CD4-positive, CD25-positive, alpha-beta regulatory T cell (primary cell): Measurements from ENCODE around the gene TSPAN4. TPM values are rescaled to one million over a fixed set of nuclear protein-coding genes. Genes with fewer than 3 reads are reported as not detected.
A peak's percentile ranks its signal among the peaks of the same experiment; 100 is the strongest.

Source experiments
- ATAC-seq, 2 donors: fragments of 150-1000 bp; cut with Tn5 transposase; one replicate each; pipeline ENCODE4 v1.10.0; 2021; ENCODE audit warnings: low read depth in 2 of 2, moderate number of reproducible peaks in 2 of 2, moderate library complexity in 1 of 2
- DNase-seq, 3 donors: peaks; one replicate each; pipeline versions ENCODE4 v3.0.0 to v3.0.0-alpha.2; 2012 to 2022; ENCODE audit warnings: mixed read lengths in 1 of 3
- H3K27ac ChIP-seq: one replicate; pipeline ENCODE4 v1.7.0; 2013; ENCODE audit warnings: mild to moderate bottlenecking, low read length; ENCODE audit not compliant: insufficient read depth, poor library complexity, severe bottlenecking
- H3K27me3 ChIP-seq: one replicate; pipeline ENCODE4 v1.7.0; 2013; ENCODE audit warnings: low read length; ENCODE audit not compliant: control insufficient read depth, insufficient read depth
- H3K36me3 ChIP-seq: one replicate; pipeline ENCODE4 v1.7.0; 2013; ENCODE audit warnings: mild to moderate bottlenecking, low read length, moderate library complexity; ENCODE audit not compliant: control insufficient read depth, insufficient read depth
- H3K4me1 ChIP-seq: 2 replicates; pipeline ENCODE4 v1.7.0; 2013; ENCODE audit warnings: mild to moderate bottlenecking, low read length; ENCODE audit not compliant: insufficient read depth, control insufficient read depth, poor library complexity, severe bottlenecking
- H3K4me3 ChIP-seq: one replicate; pipeline ENCODE4 v1.7.0; 2013; ENCODE audit warnings: low read depth, mild to moderate bottlenecking, low read length, moderate library complexity
- H3K9me3 ChIP-seq, 2 experiments: 1 replicate in 1 of 2; 2 replicates in 1 of 2; pipeline ENCODE4 v1.7.0; 2013; ENCODE audit warnings: low read length in 2 of 2, mild to moderate bottlenecking in 1 of 2, moderate library complexity in 1 of 2; ENCODE audit not compliant: control insufficient read depth in 2 of 2
- H3K27ac Mint-ChIP-seq, 3 donors: one replicate each; pipeline ENCODE4 v1.8.0; 2020 to 2022; ENCODE audit warnings: mild to moderate bottlenecking in 3 of 3, mixed read lengths in 3 of 3, moderate library complexity in 2 of 3
- H3K27me3 Mint-ChIP-seq: one replicate; pipeline ENCODE4 v1.8.0; 2022; ENCODE audit warnings: mild to moderate bottlenecking, mixed read lengths
- H3K36me3 Mint-ChIP-seq: one replicate; pipeline ENCODE4 v1.8.0; 2020; ENCODE audit warnings: mixed read lengths
- H3K4me1 Mint-ChIP-seq, 4 donors: one replicate each; pipeline ENCODE4 v1.8.0; 2020 to 2022; ENCODE audit warnings: mixed read lengths in 4 of 4, mild to moderate bottlenecking in 1 of 4
- H3K4me3 Mint-ChIP-seq, 4 donors: one replicate each; pipeline ENCODE4 v1.8.0; 2020 to 2022; ENCODE audit warnings: mild to moderate bottlenecking in 4 of 4, mixed read lengths in 4 of 4, moderate library complexity in 3 of 4
- H3K9me3 Mint-ChIP-seq, 7 donors: one replicate each; pipeline ENCODE4 v1.8.0; 2020 to 2022; ENCODE audit warnings: mixed read lengths in 7 of 7, mild to moderate bottlenecking in 3 of 7, moderate library complexity in 2 of 7
- polyA plus RNA-seq, 4 donors: library from polyadenylated mRNA; unstranded; fragments of 300-500 nt; fragmentation: Illumina TruSeq; gene quantifications; one replicate each; pipeline ENCODE4 v1.2.3, GENCODE V29; 2021
- total RNA-seq: library from RNA; stranded (reverse); gene quantifications from one replicate; pipeline ENCODE4 v1.2.3, GENCODE V29; 2022

The TSPAN4 gene
- total and polyA plus RNA-seq, 5 donors from 2014 or later, result 1.2 to 2.2 (median 1.6) TPM

GRCh38 chr11:877565-877964, 34.9 kb downstream of the TSPAN4 start:
- ATAC-seq (no peak), DNase-seq (peak in 1 of 3 donors; percentile 20)
- Histone ChIP-seq H3K4me1 (no peaks in the 10 kb centered on the region), H3K4me3 (no peak overlapping the region), H3K36me3 (peaks cover 5% of the 10 kb centered on the region), H3K27ac (no peak overlapping the region), H3K27me3 (no peaks in the 10 kb centered on the region), H3K9me3 (no peaks in the 10 kb centered on the region)
- no peak overlapping the region for H3K4me3 Mint-ChIP-seq
- peaks cover 24% of the 10 kb centered on the region for H3K36me3 Mint-ChIP-seq
- H3K27me3 Mint-ChIP-seq, result no peaks in the 10 kb centered on the region
- H3K4me1 Mint-ChIP-seq, result peaks cover 0 to 2% (median under 1%) of the 10 kb centered on the region in 4 donors
- no peak overlapping the region for H3K27ac Mint-ChIP-seq
- no peaks in the 10 kb centered on the region for H3K9me3 Mint-ChIP-seq

DNA sequence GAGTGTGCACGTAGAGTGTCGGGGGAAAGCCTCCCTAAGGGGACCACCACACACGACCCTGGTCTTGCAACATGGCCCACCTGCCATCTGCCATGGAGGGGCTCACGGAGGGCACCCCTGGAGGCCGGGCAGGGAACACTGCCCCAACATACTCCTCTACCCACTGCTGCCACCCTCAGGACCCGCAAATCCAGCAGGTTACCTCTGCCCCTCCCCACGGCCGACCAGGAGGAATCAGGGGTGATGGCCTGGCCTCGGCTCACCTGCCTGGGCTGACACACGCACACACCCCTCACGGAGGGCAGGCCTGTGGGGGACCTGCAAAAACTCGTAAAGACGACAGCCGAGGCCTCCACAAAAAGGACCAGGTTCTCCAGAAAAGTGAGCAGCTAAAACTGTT, 37.8 kb downstream of the TSPAN4 start:
- no peak overlapping the region for H3K27ac ChIP-seq
- H3K27me3 Mint-ChIP-seq, result no peaks in the 10 kb centered on the region
- DNase-seq, result no peak
- no peak for ATAC-seq
- H3K27ac Mint-ChIP-seq, result no peak overlapping the region
- H3K4me1 Mint-ChIP-seq, result peaks cover 0 to 2% (median 0%) of the 10 kb centered on the region in 4 donors
- H3K36me3 Mint-ChIP-seq, result peaks cover 18% of the 10 kb centered on the region
- H3K4me3 Mint-ChIP-seq, result no peak overlapping the region
- H3K4me1 ChIP-seq, result no peaks in the 10 kb centered on the region
- no peaks in the 10 kb centered on the region for H3K9me3 ChIP-seq
- H3K27me3 ChIP-seq, result no peaks in the 10 kb centered on the region
- H3K9me3 Mint-ChIP-seq, result peaks cover 0 to under 1% (median 0%) of the 10 kb centered on the region in 7 donors
- peaks cover 8% of the 10 kb centered on the region for H3K36me3 ChIP-seq
- no peak overlapping the region for H3K4me3 ChIP-seq

DNA sequence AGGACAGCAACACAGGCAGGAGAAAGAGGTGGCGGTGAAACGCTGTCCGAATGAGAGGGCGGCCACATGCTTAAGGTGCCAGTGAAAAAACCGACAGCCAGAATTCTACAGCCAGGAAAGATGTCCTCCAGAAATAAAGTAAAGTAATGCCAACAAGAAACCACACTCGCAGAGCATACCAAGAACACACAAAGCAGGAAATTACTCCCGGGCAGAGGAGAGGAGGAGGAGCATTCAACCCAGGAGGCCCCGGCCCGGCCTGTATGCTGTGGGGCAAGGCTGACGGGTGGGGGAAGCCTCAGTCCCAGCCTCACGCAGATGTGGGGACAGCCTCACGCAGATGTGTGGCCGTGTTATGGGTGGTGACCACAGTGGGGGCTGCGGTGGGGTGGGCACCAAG, 39.9 kb downstream of the TSPAN4 start:
- Histone ChIP-seq H3K4me1 (no peaks in the 10 kb centered on the region), H3K4me3 (no peak overlapping the region), H3K36me3 (peaks cover 8% of the 10 kb centered on the region), H3K9me3 (no peaks in the 10 kb centered on the region), H3K27me3 (no peaks in the 10 kb centered on the region), H3K27ac (no peak overlapping the region)
- H3K4me3 Mint-ChIP-seq, result no peak overlapping the region
- H3K27ac Mint-ChIP-seq, result no peak overlapping the region
- H3K27me3 Mint-ChIP-seq, result no peaks in the 10 kb centered on the region
- peaks cover 0 to 2% (median 0%) of the 10 kb centered on the region in 7 donors for H3K9me3 Mint-ChIP-seq
- ATAC-seq (no peak), DNase-seq (no peak)
- peaks cover 16% of the 10 kb centered on the region for H3K36me3 Mint-ChIP-seq
- H3K4me1 Mint-ChIP-seq, result no peaks in the 10 kb centered on the region

DNA sequence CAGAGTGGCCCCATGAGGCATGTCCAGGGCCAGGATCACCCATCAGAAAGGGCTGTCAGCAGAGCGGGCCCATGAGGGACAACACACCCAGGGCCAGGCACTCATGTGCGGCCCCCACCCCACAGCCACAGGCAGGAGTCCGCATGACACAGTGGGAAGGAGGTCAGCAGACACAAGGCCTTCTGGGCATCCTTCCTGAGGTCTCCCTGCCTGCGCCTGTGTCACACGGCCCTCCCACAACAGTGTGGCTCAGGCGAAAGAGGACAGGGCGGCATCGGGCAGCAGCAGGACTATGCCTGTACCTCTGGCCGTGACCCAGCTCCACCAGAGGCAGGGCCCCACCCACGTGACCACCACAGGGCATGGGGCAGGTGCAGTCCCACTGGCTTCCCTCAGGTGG, 40.9 kb downstream of the TSPAN4 start:
- Histone ChIP-seq H3K4me3 (no peak overlapping the region), H3K36me3 (peaks cover 8% of the 10 kb centered on the region), H3K27me3 (no peaks in the 10 kb centered on the region), H3K4me1 (no peaks in the 10 kb centered on the region), H3K9me3 (no peaks in the 10 kb centered on the region), H3K27ac (no peak overlapping the region)
- Mint-ChIP-seq H3K27me3 (no peaks in the 10 kb centered on the region), H3K4me1 (no peaks in the 10 kb centered on the region), H3K9me3 (peaks cover 0 to 2% (median 0%) of the 10 kb centered on the region in 7 donors), H3K4me3 (no peak overlapping the region), H3K27ac (no peak overlapping the region), H3K36me3 (peaks cover 16% of the 10 kb centered on the region)
- ATAC-seq, result no peak
- DNase-seq, result no peak

DNA sequence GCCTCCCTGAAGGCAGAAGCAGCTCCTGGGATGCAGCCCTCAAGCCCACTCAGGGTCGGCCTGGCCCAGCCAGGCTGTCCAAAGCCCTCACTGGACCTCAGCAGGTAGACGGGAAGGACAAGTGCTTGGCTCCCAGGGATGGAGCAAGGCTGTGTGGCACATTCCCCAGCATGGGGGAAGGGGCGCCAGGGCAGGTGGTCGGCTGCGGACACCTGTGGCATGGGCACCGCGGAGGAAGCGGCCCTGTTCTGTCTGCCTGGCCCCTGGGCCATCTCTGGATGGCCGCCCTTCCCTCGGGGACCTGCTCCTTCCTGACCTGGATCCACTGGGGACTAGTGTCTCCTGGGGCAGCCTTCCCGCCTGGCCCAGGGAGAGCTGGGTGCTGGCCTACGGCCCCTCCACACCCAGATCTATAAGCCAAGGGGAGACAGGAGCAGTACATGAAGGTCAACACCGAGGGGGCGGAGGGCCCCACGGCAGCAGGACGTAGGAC, 42.0 kb downstream of the TSPAN4 start:
- no peak for ATAC-seq

GRCh38 chr11:886568-886967, 43.9 kb downstream of the TSPAN4 start:
- peaks cover 4% of the 10 kb centered on the region for H3K36me3 ChIP-seq
- Mint-ChIP-seq H3K9me3 (peaks cover 0 to 2% (median 0%) of the 10 kb centered on the region in 7 donors), H3K4me1 (no peaks in the 10 kb centered on the region), H3K27ac (no peak overlapping the region), H3K4me3 (no peak overlapping the region), H3K27me3 (no peaks in the 10 kb centered on the region), H3K36me3 (peaks cover 10% of the 10 kb centered on the region)
- H3K27me3 ChIP-seq, result no peaks in the 10 kb centered on the region
- DNase-seq (no peak), ATAC-seq (no peak)
- no peaks in the 10 kb centered on the region for H3K4me1 ChIP-seq
- no peak overlapping the region for H3K4me3 ChIP-seq
- H3K27ac ChIP-seq, result no peak overlapping the region
- no peaks in the 10 kb centered on the region for H3K9me3 ChIP-seq

More for the DNA sequence above, 42.0 kb downstream of the TSPAN4 start:
- Mint-ChIP-seq H3K27me3 (no peaks in the 10 kb centered on the region), H3K36me3 (peaks cover 16% of the 10 kb centered on the region), H3K4me3 (no peak overlapping the region), H3K9me3 (peaks cover 0 to 2% (median 0%) of the 10 kb centered on the region in 7 donors), H3K27ac (no peak overlapping the region), H3K4me1 (no peaks in the 10 kb centered on the region)
- Histone ChIP-seq H3K27me3 (no peaks in the 10 kb centered on the region), H3K4me3 (no peak overlapping the region), H3K9me3 (no peaks in the 10 kb centered on the region), H3K36me3 (peaks cover 8% of the 10 kb centered on the region), H3K4me1 (no peaks in the 10 kb centered on the region), H3K27ac (no peak overlapping the region)
- no peak for DNase-seq

- Histone ChIP-seq H3K4me1 (no peaks in the 10 kb centered on the region), H3K36me3 (peaks cover 4% of the 10 kb centered on the region), H3K27me3 (no peaks in the 10 kb centered on the region), H3K9me3 (no peaks in the 10 kb centered on the region), H3K27ac (no peak overlapping the region), H3K4me3 (no peak overlapping the region)
- H3K27me3 Mint-ChIP-seq, result no peaks in the 10 kb centered on the region
- peaks cover 0 to 2% (median 0%) of the 10 kb centered on the region in 7 donors for H3K9me3 Mint-ChIP-seq
- no peaks in the 10 kb centered on the region for H3K4me1 Mint-ChIP-seq
- peaks cover 4% of the 10 kb centered on the region for H3K36me3 Mint-ChIP-seq
- H3K27ac Mint-ChIP-seq, result no peak overlapping the region
- no peak for DNase-seq
- H3K4me3 Mint-ChIP-seq, result no peak overlapping the region
- no peak for ATAC-seq
Observed at GRCh38 chr11:887589-887988, 44.9 kb downstream of the TSPAN4 start.
